ENCODE results near the gene AKAP3. TPM values are rescaled to one million over a fixed set of nuclear protein-coding genes. Genes with fewer than 3 reads are reported as not detected.

AKAP3 gene
- total and polyA plus RNA-seq, 2 of the 8 experiments (the other 6 are each of a cell fraction or from before 2014, with no cell fraction given), result 0.54 to 1.0 TPM

GRCh38 chr12:4586500-4586899 lies 62.4 kb downstream of the AKAP3 start (continued):
- TF ChIP-seq, protein P1, sequence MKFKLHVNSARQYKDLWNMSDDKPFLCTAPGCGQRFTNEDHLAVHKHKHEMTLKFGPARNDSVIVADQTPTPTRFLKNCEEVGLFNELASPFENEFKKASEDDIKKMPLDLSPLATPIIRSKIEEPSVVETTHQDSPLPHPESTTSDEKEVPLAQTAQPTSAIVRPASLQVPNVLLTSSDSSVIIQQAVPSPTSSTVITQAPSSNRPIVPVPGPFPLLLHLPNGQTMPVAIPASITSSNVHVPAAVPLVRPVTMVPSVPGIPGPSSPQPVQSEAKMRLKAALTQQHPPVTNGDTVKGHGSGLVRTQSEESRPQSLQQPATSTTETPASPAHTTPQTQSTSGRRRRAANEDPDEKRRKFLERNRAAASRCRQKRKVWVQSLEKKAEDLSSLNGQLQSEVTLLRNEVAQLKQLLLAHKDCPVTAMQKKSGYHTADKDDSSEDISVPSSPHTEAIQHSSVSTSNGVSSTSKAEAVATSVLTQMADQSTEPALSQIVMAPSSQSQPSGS (IDR thresholded peaks at IDR 0.05; ENCODE audit: low read length), result no peak
- TF ChIP-seq RFX5 (IDR thresholded peaks at IDR 0.05; ENCODE audit: borderline replicate concordance, low read depth, low read length) (no peak), SP4 (IDR thresholded peaks at IDR 0.05; ENCODE audit: low read length) (no peak)
